ENCODE results near the gene CD2BP2. TPM values are rescaled to one million over a fixed set of nuclear protein-coding genes. Genes with fewer than 3 reads are reported as not detected.

The CD2BP2 gene
- total RNA-seq, 4 donors from 2014 or later, result 31.8 to 42.7 (median 36.1) TPM

GRCh38 chr16:30372725-30373124 is 17.6 kb upstream of the CD2BP2 start:
- DNase-seq (ENCODE audit: low spot score in 2 of 2), result no peak
- no peak for TF ChIP-seq CTCF (IDR thresholded peaks at IDR 0.05)
- TF ChIP-seq POLR2A (IDR thresholded peaks at IDR 0.05), result no peak
- no peak for TF ChIP-seq EP300 (IDR thresholded peaks at IDR 0.05)
- Histone ChIP-seq H3K4me1 (peaks cover 0 to 35% (median 22%) of the 10 kb centered on the region in 4 donors), H3K9me3 (no peaks in the 10 kb centered on the region), H3K27me3 (no peaks in the 10 kb centered on the region), H3K4me3 (no peak overlapping the region), H3K27ac (no peak overlapping the region), H3K36me3 (no peaks in the 10 kb centered on the region)
- 89 to 93% methylated on average over 5 of the region's 5 CpGs for WGBS, 2 donors

- H3K27ac ChIP-seq, result peak overlapping the region in 1 of 4 donors; percentile 96
- 73 to 79% methylated on average over 6 of the region's 6 CpGs for WGBS, 2 donors
- DNase-seq (ENCODE audit: low spot score in 2 of 2), result no peak
These were observed 17.1 kb upstream of the CD2BP2 start for GRCh38 chr16:30372038-30372712.

GRCh38 chr16:30371248-30371816 is 16.2 kb upstream of the CD2BP2 start:
- H3K4me3 ChIP-seq, result peak overlapping the region; percentile 8 to 62 (median 40)

More at GRCh38 chr16:30372038-30372712, 17.1 kb upstream of the CD2BP2 start:
- TF ChIP-seq EP300 (IDR thresholded peaks at IDR 0.05), result no peak
- no peak for TF ChIP-seq CTCF (IDR thresholded peaks at IDR 0.05)
- no peak for TF ChIP-seq POLR2A (IDR thresholded peaks at IDR 0.05)
- Histone ChIP-seq H3K27me3 (no peaks in the 10 kb centered on the region), H3K4me3 (no peak overlapping the region), H3K4me1 (peaks cover 0 to 38% (median 25%) of the 10 kb centered on the region in 4 donors), H3K36me3 (no peaks in the 10 kb centered on the region), H3K9me3 (no peaks in the 10 kb centered on the region)

GRCh38 chr16:30370456-30371247 is 15.5 kb upstream of the CD2BP2 start, which contains the start of gene TBC1D10B:
Gene TBC1D10B (minus strand): TSS chr16:30370494. CDS start chr16:30370183, 311 bp downstream.
- 0 to 1% methylated on average over 39 to 40 of the region's 40 CpGs for WGBS, 2 donors
- Histone ChIP-seq H3K4me1 (peaks cover 0 to 46% (median 23%) of the 10 kb centered on the region in 4 donors), H3K36me3 (peaks cover 0 to 5% (median 0%) of the 10 kb centered on the region in 3 donors), H3K27me3 (no peaks in the 10 kb centered on the region), H3K27ac (peak within 1 kb of the TSS; percentile 84 to 96 (median 88)), H3K4me3 (peak within 1 kb of the TSS; percentile 70 to 89 (median 76)), H3K9me3 (no peaks in the 10 kb centered on the region)
- TF ChIP-seq EP300 (IDR thresholded peaks at IDR 0.05) (peak; percentile 34 to 65), CTCF (IDR thresholded peaks at IDR 0.05) (peak; percentile 13 to 38 (median 26)), POLR2A (IDR thresholded peaks at IDR 0.05) (peak; percentile 11 to 52)
- peak; percentile 97 to 99 for DNase-seq (ENCODE audit: low spot score in 2 of 2)

More at GRCh38 chr16:30371248-30371816, 16.2 kb upstream of the CD2BP2 start:
- Histone ChIP-seq H3K36me3 (no peaks in the 10 kb centered on the region), H3K9me3 (no peaks in the 10 kb centered on the region), H3K27ac (peak overlapping the region; percentile 84 to 96 (median 86)), H3K4me1 (peaks cover 0 to 40% (median 23%) of the 10 kb centered on the region in 4 donors), H3K27me3 (no peaks in the 10 kb centered on the region)
- 22 to 30% methylated on average over 8 to 11 of the region's 11 CpGs for WGBS, 2 donors
- TF ChIP-seq EP300 (IDR thresholded peaks at IDR 0.05) (no peak), POLR2A (IDR thresholded peaks at IDR 0.05) (no peak), CTCF (IDR thresholded peaks at IDR 0.05) (no peak)
- DNase-seq (ENCODE audit: low spot score in 2 of 2), result no peak

Measured in tibial nerve (tissue), 4 donors.